Endometrial microvascular endothelial cells (primary cell): ENCODE measurements around the gene SYNDIG1. TPM values are rescaled to one million over a fixed set of nuclear protein-coding genes. Genes with fewer than 3 reads are reported as not detected.

Source experiments
- in situ Hi-C: cut with HindIII; loops from 2 replicates; pipeline ENCODE4 v1.10.0; 2017; ENCODE audit warnings: low sequenced_read_pairs, low pct_unique_long_range_greater_than_20kb; ENCODE audit errors: inconsistent ontology term
- total RNA-seq: library from RNA; depleted of rRNA; stranded (reverse); fragments of >200 nt; gene quantifications from one replicate; pipeline ENCODE4 v1.2.3, GENCODE V29; 2015; ENCODE audit errors: inconsistent ontology term

The SYNDIG1 gene
- total RNA-seq, 1 donor from 2014 or later = not detected

- in situ Hi-C loops = no loop called here
Observed at GRCh38 chr20:24633521-24633920, 164.1 kb downstream of the SYNDIG1 start.

GRCh38 chr20:24634855-24635254 lies 165.4 kb downstream of the SYNDIG1 start:
- in situ Hi-C loops = no loop called here

GRCh38 chr20:24636626-24637025 lies 167.2 kb downstream of the SYNDIG1 start:
- in situ Hi-C loops = no loop called here

GRCh38 chr20:24637087-24637486 lies 167.7 kb downstream of the SYNDIG1 start:
- in situ Hi-C loops = no loop called here

GRCh38 chr20:24637941-24638340 lies 168.5 kb downstream of the SYNDIG1 start:
- in situ Hi-C loops = no loop called here

- in situ Hi-C loops = no loop called here
Observed at GRCh38 chr20:24638591-24639548, 169.4 kb downstream of the SYNDIG1 start.

- in situ Hi-C loops = no loop called here
Observed at GRCh38 chr20:24640276-24640675, 170.8 kb downstream of the SYNDIG1 start.

GRCh38 chr20:24640686-24641085 lies 171.3 kb downstream of the SYNDIG1 start:
- in situ Hi-C loops = no loop called here

GRCh38 chr20:24643731-24644626 lies 174.6 kb downstream of the SYNDIG1 start:
- in situ Hi-C loops = no loop called here

- in situ Hi-C loops = no loop called here
Observed at GRCh38 chr20:24646321-24646720, 176.9 kb downstream of the SYNDIG1 start.

GRCh38 chr20:24647713-24648112 lies 178.3 kb downstream of the SYNDIG1 start:
- in situ Hi-C loops = no loop called here

- in situ Hi-C loops = no loop called here
Observed at GRCh38 chr20:24648481-24648880, 179.1 kb downstream of the SYNDIG1 start.

GRCh38 chr20:24648919-24649318 lies 179.5 kb downstream of the SYNDIG1 start:
- in situ Hi-C loops = no loop called here

- in situ Hi-C loops = no loop called here
Observed at GRCh38 chr20:24649787-24650490, 180.5 kb downstream of the SYNDIG1 start.

- in situ Hi-C loops = no loop called here
Observed at GRCh38 chr20:24651171-24651975, 181.9 kb downstream of the SYNDIG1 start.

- in situ Hi-C loops = no loop called here
Observed at GRCh38 chr20:24651976-24652345, 182.5 kb downstream of the SYNDIG1 start.

GRCh38 chr20:24653306-24653705 lies 183.9 kb downstream of the SYNDIG1 start:
- in situ Hi-C loops = no loop called here

GRCh38 chr20:24654425-24654824 lies 185.0 kb downstream of the SYNDIG1 start:
- in situ Hi-C loops = no loop called here
